Measurements from ENCODE around the gene HSD11B2. TPM values are rescaled to one million over a fixed set of nuclear protein-coding genes. Genes with fewer than 3 reads are reported as not detected.

Gene HSD11B2
- total RNA-seq, 1 experiment from 2014 or later: 9.7 TPM

- DNase-seq (ENCODE audit: low read depth, low spot score) (no peak), ATAC-seq (no peak)
- no peak overlapping the region for H3K4me2 ChIP-seq (ENCODE audit: low read length)
- intact Hi-C loops (cut with micrococcal nuclease): no loop called here
- POLR2A ChIA-PET: no interaction called here
- H3K36me3 ChIP-seq (ENCODE audit: control insufficient read depth in 1 of 2, insufficient read depth in 2 of 2, low read length in 2 of 2): no peaks in the 10 kb centered on the region
- CTCF ChIA-PET: no interaction called here
- H3K9ac ChIP-seq (ENCODE audit: low read length): no peak overlapping the region
- no peaks in the 10 kb centered on the region for H3K9me3 ChIP-seq (ENCODE audit: control insufficient read depth in 1 of 2, insufficient read depth in 1 of 2, low read depth in 1 of 2, low read length in 2 of 2)
- no TSS peak for BruUV-seq (replicated peaks)
- H3K4me3 ChIP-seq (replicated peaks in 1 of 2; ENCODE audit: low read depth in 1 of 2, low read length in 2 of 2): no peak overlapping the region
- no peak overlapping the region for H3K27ac ChIP-seq (ENCODE audit: low read depth, low read length)
- no peaks in the 10 kb centered on the region for H3K9me2 ChIP-seq (ENCODE audit: insufficient read depth)
- H3K4me1 ChIP-seq (ENCODE audit: control insufficient read depth in 1 of 2, insufficient read depth in 2 of 2, low read length in 2 of 2): peaks cover 0 to 3% of the 10 kb centered on the region in 2 experiments; a peak in 1 of 4 replicates
- TF ChIP-seq SP1 (IDR thresholded peaks at IDR 0.05; ENCODE audit: low read depth) (no peak), POLR2A (IDR thresholded peaks at IDR 0.05; ENCODE audit: borderline replicate concordance, extremely low read depth, insufficient read depth, insufficient read length) (no peak), ZNF274 (IDR thresholded peaks at IDR 0.05; ENCODE audit: low read depth, low read length) (no peak), YY1 (IDR thresholded peaks at IDR 0.05; ENCODE audit: extremely low read depth, insufficient replicate concordance, low read depth, low read length) (no peak), EZH2 (IDR thresholded peaks at IDR 0.05) (no peak), RAD21 (IDR thresholded peaks at IDR 0.05; ENCODE audit: low read depth) (no peak), EZH2phosphoT487 (IDR thresholded peaks at IDR 0.05; ENCODE audit: borderline replicate concordance) (no peak), TCF7L2 (IDR thresholded peaks at IDR 0.05; ENCODE audit: borderline replicate concordance, extremely low read depth, insufficient read depth, insufficient read length) (no peak), REST (IDR thresholded peaks at IDR 0.05; ENCODE audit: low read depth) (no peak), ZFX (IDR thresholded peaks at IDR 0.05) (no peak), CTCF (IDR thresholded peaks at IDR 0.05 in 2 of 3, conservative IDR thresholded peaks at IDR 0.05 in 1 of 3; ENCODE audit: borderline replicate concordance in 1 of 3, insufficient read depth in 1 of 3, low read depth in 2 of 3, low read length in 2 of 3) (no peak), CBX3 (IDR thresholded peaks at IDR 0.05; ENCODE audit: low read depth) (no peak), EGR1 (IDR thresholded peaks at IDR 0.05; ENCODE audit: low read depth) (no peak), POLR2AphosphoS5 (IDR thresholded peaks at IDR 0.05; ENCODE audit: low read depth, low read length) (no peak), JUND (IDR thresholded peaks at IDR 0.05) (no peak), ELF1 (IDR thresholded peaks at IDR 0.05; ENCODE audit: borderline replicate concordance, low read depth) (no peak), ZBTB33 (IDR thresholded peaks at IDR 0.05; ENCODE audit: extremely low read depth, insufficient replicate concordance, low read length) (no peak), CEBPB (IDR thresholded peaks at IDR 0.05; ENCODE audit: low read depth) (no peak)
- RAD21 ChIA-PET (ENCODE audit: low non-redundant PET in 1 of 2, low total read pairs in 2 of 2, uncharacterized antibody in 2 of 2, unreplicated experiment in 2 of 2): no interaction called here
- H4K20me1 ChIP-seq (ENCODE audit: insufficient read depth): no peaks in the 10 kb centered on the region
- no peaks in the 10 kb centered on the region for H3K79me2 ChIP-seq (ENCODE audit: insufficient read depth, low read length)
- no peaks in the 10 kb centered on the region for H3K27me3 ChIP-seq (ENCODE audit: insufficient read depth, low read length)
- no peak overlapping the region for H2AFZ ChIP-seq (ENCODE audit: low read depth, low read length, poor library complexity, severe bottlenecking)
These were observed 18.8 kb downstream of the HSD11B2 start for GRCh38 chr16:67449739-67450138.

Data from HCT116 (cell line).